ENCODE measurements around the gene CYP2C18.

- TF ChIP-seq POLR2AphosphoS5 (IDR thresholded peaks at IDR 0.05; ENCODE audit: insufficient read depth in 1 of 2, low read depth in 1 of 2) (no peak), CTCF (IDR thresholded peaks at IDR 0.05) (no peak)
Measured at GRCh38 chr10:94785211-94785610, 101.7 kb downstream of the CYP2C18 start.

All from vagina (tissue), 2 donors.